ENCODE results near the gene ATAD5.

ATAD5 gene

GRCh38 chr17:30886187-30886586 lies 54.4 kb downstream of the ATAD5 start:
- H3K27me3 ChIP-seq (ENCODE audit: insufficient read depth, poor library complexity, severe bottlenecking) = no peaks in the 10 kb centered on the region
- TF ChIP-seq GABPA (IDR thresholded peaks at IDR 0.05; ENCODE audit: low read depth) (no peak), SPI1 (IDR thresholded peaks at IDR 0.05; ENCODE audit: borderline replicate concordance, low read depth) (no peak), POLR2AphosphoS5 (IDR thresholded peaks at IDR 0.05; ENCODE audit: low read depth) (no peak), REST (IDR thresholded peaks at IDR 0.05; ENCODE audit: insufficient replicate concordance, low read depth) (no peak)
- TF ChIP-seq, protein P1, sequence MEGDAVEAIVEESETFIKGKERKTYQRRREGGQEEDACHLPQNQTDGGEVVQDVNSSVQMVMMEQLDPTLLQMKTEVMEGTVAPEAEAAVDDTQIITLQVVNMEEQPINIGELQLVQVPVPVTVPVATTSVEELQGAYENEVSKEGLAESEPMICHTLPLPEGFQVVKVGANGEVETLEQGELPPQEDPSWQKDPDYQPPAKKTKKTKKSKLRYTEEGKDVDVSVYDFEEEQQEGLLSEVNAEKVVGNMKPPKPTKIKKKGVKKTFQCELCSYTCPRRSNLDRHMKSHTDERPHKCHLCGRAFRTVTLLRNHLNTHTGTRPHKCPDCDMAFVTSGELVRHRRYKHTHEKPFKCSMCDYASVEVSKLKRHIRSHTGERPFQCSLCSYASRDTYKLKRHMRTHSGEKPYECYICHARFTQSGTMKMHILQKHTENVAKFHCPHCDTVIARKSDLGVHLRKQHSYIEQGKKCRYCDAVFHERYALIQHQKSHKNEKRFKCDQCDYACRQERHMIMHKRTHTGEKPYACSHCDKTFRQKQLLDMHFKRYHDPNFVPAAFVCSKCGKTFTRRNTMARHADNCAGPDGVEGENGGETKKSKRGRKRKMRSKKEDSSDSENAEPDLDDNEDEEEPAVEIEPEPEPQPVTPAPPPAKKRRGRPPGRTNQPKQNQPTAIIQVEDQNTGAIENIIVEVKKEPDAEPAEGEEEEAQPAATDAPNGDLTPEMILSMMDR (IDR thresholded peaks at IDR 0.05; ENCODE audit: insufficient read depth, low read length) = no peak
- DNase-seq (ENCODE audit: low read depth in 1 of 2, low spot score in 1 of 2) = no peak
- no peak overlapping the region for H3K4me3 ChIP-seq (replicated peaks; ENCODE audit: insufficient read depth, low read length)
- H3K27ac ChIP-seq (replicated peaks) = no peak overlapping the region

DNA sequence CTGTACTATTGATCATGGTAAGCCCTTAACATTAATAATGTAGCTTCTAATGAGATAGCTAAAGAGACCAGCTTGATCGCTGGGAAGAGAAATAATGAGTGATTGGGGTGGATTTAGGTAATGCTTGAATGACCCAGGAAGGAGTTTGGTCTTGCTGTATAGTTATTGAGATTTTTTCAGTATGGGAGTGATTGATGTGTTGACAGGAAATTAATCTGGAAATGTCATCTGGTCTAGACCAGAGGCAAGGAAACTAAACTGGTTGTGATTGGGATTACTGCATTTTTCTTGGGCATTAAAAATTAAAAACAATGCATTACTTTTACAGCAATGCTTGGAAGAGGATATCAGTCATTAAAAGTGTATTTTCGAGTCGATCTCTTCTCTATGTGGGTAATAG lies 62.5 kb downstream of the ATAD5 start:
- Histone ChIP-seq H3K4me3 (replicated peaks; ENCODE audit: insufficient read depth, low read length) (no peak overlapping the region), H3K27me3 (ENCODE audit: insufficient read depth, poor library complexity, severe bottlenecking) (no peaks in the 10 kb centered on the region), H3K27ac (replicated peaks) (no peak overlapping the region)
- DNase-seq (ENCODE audit: low read depth in 1 of 2, low spot score in 1 of 2) = no peak
- TF ChIP-seq SPI1 (IDR thresholded peaks at IDR 0.05; ENCODE audit: borderline replicate concordance, low read depth) (no peak), POLR2AphosphoS5 (IDR thresholded peaks at IDR 0.05; ENCODE audit: low read depth) (no peak), GABPA (IDR thresholded peaks at IDR 0.05; ENCODE audit: low read depth) (no peak), REST (IDR thresholded peaks at IDR 0.05; ENCODE audit: insufficient replicate concordance, low read depth) (no peak)
- TF ChIP-seq, protein P1 (IDR thresholded peaks at IDR 0.05; ENCODE audit: insufficient read depth, low read length) = no peak

DNA sequence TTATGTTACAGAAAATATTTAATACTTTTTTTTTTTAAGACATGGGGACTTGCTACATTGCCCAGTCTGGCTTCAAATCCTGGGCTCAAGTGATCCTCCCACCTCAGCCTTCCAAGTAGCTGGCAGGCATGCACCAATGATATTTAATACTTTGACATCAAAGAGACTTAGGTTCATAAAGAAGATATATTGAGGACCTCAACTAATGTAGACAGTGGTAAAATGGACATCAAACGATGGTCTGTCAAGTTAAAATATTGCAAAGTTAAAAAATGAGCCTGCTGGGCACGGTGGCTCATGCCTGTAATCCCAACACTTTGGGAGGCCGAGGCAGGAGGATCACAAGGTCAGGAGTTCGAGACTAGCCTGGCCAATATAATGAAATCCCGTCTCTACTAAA lies 65.5 kb downstream of the ATAD5 start:
- Histone ChIP-seq H3K27ac (replicated peaks) (no peak overlapping the region), H3K4me3 (replicated peaks; ENCODE audit: insufficient read depth, low read length) (no peak overlapping the region), H3K27me3 (ENCODE audit: insufficient read depth, poor library complexity, severe bottlenecking) (no peaks in the 10 kb centered on the region)
- no peak for DNase-seq (ENCODE audit: low read depth in 1 of 2, low spot score in 1 of 2)
- TF ChIP-seq REST (IDR thresholded peaks at IDR 0.05; ENCODE audit: insufficient replicate concordance, low read depth) (no peak), GABPA (IDR thresholded peaks at IDR 0.05; ENCODE audit: low read depth) (no peak), POLR2AphosphoS5 (IDR thresholded peaks at IDR 0.05; ENCODE audit: low read depth) (no peak), SPI1 (IDR thresholded peaks at IDR 0.05; ENCODE audit: borderline replicate concordance, low read depth) (no peak)
- TF ChIP-seq, protein P1 (IDR thresholded peaks at IDR 0.05; ENCODE audit: insufficient read depth, low read length) = no peak

Measured in HL-60 (cell line).